Measurements from ENCODE around the gene FAM120AOS.

GRCh38 chr9:93452710-93453046 lies 703 bp downstream of the FAM120AOS start:
- no peak for TF ChIP-seq EZH2 (IDR thresholded peaks at IDR 0.05; ENCODE audit: insufficient read depth, poor library complexity, severe bottlenecking)
- TF ChIP-seq EZH2phosphoT487 (IDR thresholded peaks at IDR 0.05; ENCODE audit: insufficient read depth, low read depth): no peak
